Suprapubic skin (tissue), 4 donors: Measurements from ENCODE around the gene ITGAL. TPM values are rescaled to one million over a fixed set of nuclear protein-coding genes. Genes with fewer than 3 reads are reported as not detected.

Experiments
- DNase-seq, 2 donors: peaks; one replicate each; pipeline ENCODE4 v3.0.0-alpha.2; 2019; ENCODE audit warnings: low spot score in 2 of 2
- H3K27ac ChIP-seq: fragments of 200-600 bp; sonication (generic); one replicate; pipeline ENCODE4 v1.5.1; 2019
- H3K27me3 ChIP-seq: fragments of 200-600 bp; sonication (generic); one replicate; pipeline ENCODE4 v1.5.1; 2019
- H3K36me3 ChIP-seq: fragments of 200-600 bp; sonication (generic); one replicate; pipeline ENCODE4 v1.5.1; 2019
- H3K4me1 ChIP-seq: fragments of 200-600 bp; sonication (generic); one replicate; pipeline ENCODE4 v1.5.1; 2019
- H3K4me3 ChIP-seq: fragments of 200-600 bp; sonication (generic); one replicate; pipeline ENCODE4 v1.5.1; 2019; ENCODE audit warnings: mild to moderate bottlenecking
- H3K9me3 ChIP-seq: fragments of 200-600 bp; sonication (generic); one replicate; pipeline ENCODE4 v1.5.1; 2019
- CTCF ChIP-seq, 2 donors: fragments of 200-600 bp in 1 of 2; fragments of 450-650 bp in 1 of 2; sonication (generic) in 1 of 2; IDR thresholded peaks; one replicate each; pipeline ENCODE4 v1.5.1; 2016 to 2019; ENCODE audit warnings: antibody characterized with exemption in 2 of 2, mild to moderate bottlenecking in 1 of 2, moderate library complexity in 1 of 2
- EP300 ChIP-seq: sonication (generic); formaldehyde crosslinking; IDR thresholded peaks from one replicate; pipeline ENCODE4 v1.6.1; 2017; ENCODE audit warnings: antibody characterized with exemption
- POLR2A ChIP-seq, 2 donors: fragments of 450-650 bp; IDR thresholded peaks; one replicate each; pipeline ENCODE4 v1.6.1; 2017; ENCODE audit warnings: antibody characterized with exemption in 2 of 2, mild to moderate bottlenecking in 2 of 2, moderate library complexity in 2 of 2
- POLR2AphosphoS5 ChIP-seq, 3 donors: sonication (generic); formaldehyde crosslinking; IDR thresholded peaks; one replicate each; pipeline ENCODE4 v1.6.1; 2017; ENCODE audit warnings: antibody characterized with exemption in 3 of 3
- WGBS: methylation state at CpG from one replicate; pipeline ENCODE4 v1.1.5; 2018; 5-methylcytosine and 5-hydroxymethylcytosine counted together
- total RNA-seq, 4 donors: library from RNA; depleted of rRNA; stranded (reverse); fragments of >200 nt; gene quantifications; one replicate each; pipeline ENCODE4 v1.1.0, GENCODE V29; 2016

Gene ITGAL
- total RNA-seq, 4 donors from 2014 or later: 0.47 to 4.3 (median 1.9) TPM

GRCh38 chr16:30558789-30559377 is 86.3 kb downstream of the ITGAL start:
- Histone ChIP-seq H3K4me3 (peak overlapping the region; percentile 96), H3K36me3 (peaks cover 24% of the 10 kb centered on the region), H3K27ac (peak overlapping the region; percentile 93), H3K27me3 (no peaks in the 10 kb centered on the region), H3K9me3 (no peaks in the 10 kb centered on the region), H3K4me1 (peaks cover 38% of the 10 kb centered on the region)
- no peak for DNase-seq
- WGBS: 78% methylated on average over 21 of the region's 21 CpGs
- TF ChIP-seq POLR2A (IDR thresholded peaks at IDR 0.05) (no peak), CTCF (IDR thresholded peaks at IDR 0.05) (no peak), EP300 (no peak), POLR2AphosphoS5 (IDR thresholded peaks at IDR 0.05) (no peak)

GRCh38 chr16:30559690-30560089 is 87.1 kb downstream of the ITGAL start:
- no peak overlapping the region for H3K27ac ChIP-seq
- TF ChIP-seq EP300 (no peak), POLR2AphosphoS5 (IDR thresholded peaks at IDR 0.05) (no peak), CTCF (IDR thresholded peaks at IDR 0.05) (no peak), POLR2A (IDR thresholded peaks at IDR 0.05) (no peak)
- WGBS: 94% methylated on average over 6 of the region's 6 CpGs
- H3K4me1 ChIP-seq: peaks cover 38% of the 10 kb centered on the region
- H3K36me3 ChIP-seq: peaks cover 18% of the 10 kb centered on the region
- DNase-seq: no peak
- no peaks in the 10 kb centered on the region for H3K9me3 ChIP-seq
- H3K4me3 ChIP-seq: no peak overlapping the region
- no peaks in the 10 kb centered on the region for H3K27me3 ChIP-seq

GRCh38 chr16:30561089-30561816 is 88.7 kb downstream of the ITGAL start:
- Histone ChIP-seq H3K36me3 (peaks cover 2% of the 10 kb centered on the region), H3K27ac (peak overlapping the region; percentile 38), H3K9me3 (no peaks in the 10 kb centered on the region), H3K27me3 (no peaks in the 10 kb centered on the region), H3K4me3 (peak overlapping the region; percentile 54), H3K4me1 (peaks cover 36% of the 10 kb centered on the region)
- DNase-seq: no peak
- 25% methylated on average over 42 of the region's 46 CpGs for WGBS
- TF ChIP-seq EP300: no peak

- Histone ChIP-seq H3K4me3 (peak overlapping the region; percentile 54), H3K27me3 (no peaks in the 10 kb centered on the region), H3K9me3 (no peaks in the 10 kb centered on the region), H3K27ac (peak overlapping the region; percentile 38), H3K4me1 (peaks cover 29% of the 10 kb centered on the region), H3K36me3 (no peaks in the 10 kb centered on the region)
- TF ChIP-seq EP300: no peak
- TF ChIP-seq POLR2A (IDR thresholded peaks at IDR 0.05): no peak
- TF ChIP-seq POLR2AphosphoS5 (IDR thresholded peaks at IDR 0.05): no peak
- no peak for TF ChIP-seq CTCF (IDR thresholded peaks at IDR 0.05)
- no peak for DNase-seq
- 75% methylated on average over 14 of the region's 14 CpGs for WGBS
Measured at GRCh38 chr16:30562021-30562420, 89.5 kb downstream of the ITGAL start.

- H3K9me3 ChIP-seq: no peaks in the 10 kb centered on the region
- WGBS: 76% methylated on average over 7 of the region's 7 CpGs
- TF ChIP-seq EP300: no peak
- TF ChIP-seq CTCF (IDR thresholded peaks at IDR 0.05): no peak
- TF ChIP-seq POLR2A (IDR thresholded peaks at IDR 0.05): no peak
- no peak for TF ChIP-seq POLR2AphosphoS5 (IDR thresholded peaks at IDR 0.05)
- peaks cover 33% of the 10 kb centered on the region for H3K4me1 ChIP-seq
- no peak overlapping the region for H3K4me3 ChIP-seq
- H3K27ac ChIP-seq: no peak overlapping the region
- no peaks in the 10 kb centered on the region for H3K27me3 ChIP-seq
- DNase-seq: no peak
- H3K36me3 ChIP-seq: no peaks in the 10 kb centered on the region
Measured at GRCh38 chr16:30565526-30565925, 93.0 kb downstream of the ITGAL start.
